GM12878 (cell line): ENCODE results near the gene EIF2B1. TPM values are rescaled to one million over a fixed set of nuclear protein-coding genes. Genes with fewer than 3 reads are reported as not detected.

Source experiments
- CEBPB ChIP-seq, 2 experiments: fragments of 150-350 bp in 1 of 2; IDR thresholded peaks; 2 replicates each; pipeline ENCODE4 v1.6.1; 2012 to 2014; ENCODE audit warnings: low read depth in 2 of 2, low read length in 2 of 2, borderline replicate concordance in 1 of 2, inconsistent platforms in 1 of 2
- DPF2 ChIP-seq: fragments of 450-650 bp; IDR thresholded peaks from 2 replicates; pipeline ENCODE4 v1.6.1; 2017; ENCODE audit warnings: mild to moderate bottlenecking
- E4F1 ChIP-seq: fragments of 450-650 bp; IDR thresholded peaks from 2 replicates; pipeline ENCODE4 v1.6.1; 2018; ENCODE audit warnings: borderline replicate concordance, mild to moderate bottlenecking; ENCODE audit not compliant: partially characterized antibody
- ELK1 ChIP-seq: IDR thresholded peaks from 2 replicates; pipeline ENCODE4 v1.6.1; 2012; ENCODE audit warnings: low read depth, low read length, improper control_type of control experiment
- ESRRA ChIP-seq: IDR thresholded peaks from 2 replicates; pipeline ENCODE4 v1.6.1; 2012; ENCODE audit warnings: mild to moderate bottlenecking, low read length, improper control_type of control experiment
- FOS ChIP-seq: IDR thresholded peaks from 3 replicates; pipeline ENCODE4 v1.6.1; 2011; ENCODE audit warnings: borderline replicate concordance; ENCODE audit not compliant: insufficient read length; ENCODE audit errors: extremely low read depth
- GATAD2B ChIP-seq: fragments of 450-650 bp; conservative IDR thresholded peaks from 2 replicates; pipeline ENCODE4 v1.6.1; 2017; ENCODE audit warnings: low read depth, mild to moderate bottlenecking, moderate library complexity
- IRF3 ChIP-seq: fragments of 450-650 bp; IDR thresholded peaks from 2 replicates; pipeline ENCODE4 v1.6.1; 2014; ENCODE audit warnings: mild to moderate bottlenecking
- KLF5 ChIP-seq: fragments of 450-650 bp; IDR thresholded peaks from 2 replicates; pipeline ENCODE4 v1.6.1; 2014; ENCODE audit warnings: mild to moderate bottlenecking; ENCODE audit not compliant: partially characterized antibody
- MXI1 ChIP-seq: fragments of 150-350 bp; IDR thresholded peaks from 2 replicates; pipeline ENCODE4 v1.6.1; 2011; ENCODE audit warnings: low read depth, mild to moderate bottlenecking, inconsistent platforms, low read length, improper control_type of control experiment
- MYC ChIP-seq: IDR thresholded peaks from 2 replicates; pipeline ENCODE4 v1.6.1; 2011; ENCODE audit warnings: mild to moderate bottlenecking, low read length, moderate library complexity, inconsistent platforms; ENCODE audit not compliant: insufficient read depth, insufficient replicate concordance, insufficient read length, severe bottlenecking
- NBN ChIP-seq: fragments of 450-650 bp; IDR thresholded peaks from 2 replicates; pipeline ENCODE4 v1.6.1; 2016
- POLR2A ChIP-seq: IDR thresholded peaks from 2 replicates; pipeline ENCODE4 v1.6.1; 2011; ENCODE audit warnings: low read depth, mild to moderate bottlenecking, low read length
- POLR2AphosphoS5 ChIP-seq: IDR thresholded peaks from 2 replicates; pipeline ENCODE4 v1.6.1; 2011; ENCODE audit warnings: mild to moderate bottlenecking, low read length, inconsistent platforms
- RBBP5 ChIP-seq: fragments of 200-600 bp; sonication (generic); conservative IDR thresholded peaks from 2 replicates; pipeline ENCODE4 v1.6.1; 2016
- RELA ChIP-seq: fragments of 450-650 bp; IDR thresholded peaks from 2 replicates; pipeline ENCODE4 v1.8.0; 2014; ENCODE audit warnings: borderline replicate concordance; ENCODE audit not compliant: partially characterized antibody
- SUZ12 ChIP-seq: fragments of 200-600 bp; sonication (generic); IDR thresholded peaks from one replicate; pipeline ENCODE4 v1.6.1; 2018; ENCODE audit warnings: antibody characterized with exemption, mild to moderate bottlenecking; ENCODE audit not compliant: unreplicated experiment
- TCF12 ChIP-seq: IDR thresholded peaks from 2 replicates; pipeline ENCODE4 v1.6.1; 2011; ENCODE audit warnings: low read depth, mild to moderate bottlenecking, low read length
- TCF7 ChIP-seq: IDR thresholded peaks from 2 replicates; pipeline ENCODE4 v1.6.1; 2014; ENCODE audit warnings: antibody characterized with exemption, borderline replicate concordance
- polyA plus RNA-seq, 11 experiments: library from polyadenylated mRNA; depleted of rRNA in 4 of 11; unstranded in 6 of 11; stranded (reverse) in 5 of 11; fragments of >200 nt; fragmentation: Nextera tagmentation in 4 of 11; fragmentation: Illumina TruSeq in 1 of 11; extraction: Ambion mirVana in 4 of 11; extraction: Trizol in 1 of 11; gene quantifications; 1 replicate in 1 of 11; 2 replicates in 10 of 11; pipeline versions ENCODE4 v1.2.1 to v1.2.3, GENCODE V29; 2011 to 2016; ENCODE audit warnings: inconsistent platforms in 2 of 11, missing spikeins in 2 of 11, low read depth in 1 of 11
- total RNA-seq, 4 experiments: library from RNA; depleted of rRNA in 3 of 4; stranded (reverse); fragments of >200 nt in 3 of 4; fragmentation: Illumina TruSeq in 1 of 4; extraction: Trizol in 1 of 4; gene quantifications; 2 replicates each; pipeline versions ENCODE4 v1.2.1 to v1.2.3, GENCODE V29; 2013 to 2021
- TF ChIP-seq, protein P1 (sequence below): fragments of 450-650 bp; conservative IDR thresholded peaks from 2 replicates; pipeline ENCODE4 v1.6.1; 2017; ENCODE audit warnings: mild to moderate bottlenecking, moderate library complexity
- TF ChIP-seq, protein P2 (sequence below): IDR thresholded peaks from 2 replicates; pipeline ENCODE4 v1.6.1; 2012; ENCODE audit warnings: low read length, inconsistent platforms

The EIF2B1 gene
- total and polyA plus RNA-seq, 10 of the 15 experiments (the other 5 are each of a cell fraction or from before 2014, with no cell fraction given): 17.6 to 131 (median 49.1) TPM

- TF ChIP-seq, protein P1, sequence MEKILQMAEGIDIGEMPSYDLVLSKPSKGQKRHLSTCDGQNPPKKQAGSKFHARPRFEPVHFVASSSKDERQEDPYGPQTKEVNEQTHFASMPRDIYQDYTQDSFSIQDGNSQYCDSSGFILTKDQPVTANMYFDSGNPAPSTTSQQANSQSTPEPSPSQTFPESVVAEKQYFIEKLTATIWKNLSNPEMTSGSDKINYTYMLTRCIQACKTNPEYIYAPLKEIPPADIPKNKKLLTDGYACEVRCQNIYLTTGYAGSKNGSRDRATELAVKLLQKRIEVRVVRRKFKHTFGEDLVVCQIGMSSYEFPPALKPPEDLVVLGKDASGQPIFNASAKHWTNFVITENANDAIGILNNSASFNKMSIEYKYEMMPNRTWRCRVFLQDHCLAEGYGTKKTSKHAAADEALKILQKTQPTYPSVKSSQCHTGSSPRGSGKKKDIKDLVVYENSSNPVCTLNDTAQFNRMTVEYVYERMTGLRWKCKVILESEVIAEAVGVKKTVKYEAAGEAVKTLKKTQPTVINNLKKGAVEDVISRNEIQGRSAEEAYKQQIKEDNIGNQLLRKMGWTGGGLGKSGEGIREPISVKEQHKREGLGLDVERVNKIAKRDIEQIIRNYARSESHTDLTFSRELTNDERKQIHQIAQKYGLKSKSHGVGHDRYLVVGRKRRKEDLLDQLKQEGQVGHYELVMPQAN: peak; percentile 88
- TF ChIP-seq ESRRA (no peak; the same call in none of the 2 replicates), SUZ12 (no peak), MYC (peak; percentile 99), DPF2 (peak; percentile 80; the same call in 1 of the 2 replicates), RELA (peak; percentile 89), FOS (no peak), GATAD2B (peak; percentile 94), CEBPB (IDR thresholded peaks at IDR 0.05; ENCODE audit: borderline replicate concordance in 1 of 2, low read depth in 2 of 2, low read length in 2 of 2) (no peak), ELK1 (peak; percentile 86), TCF7 (no peak), MXI1 (peak; percentile 93), KLF5 (peak; percentile 89), TCF12 (peak; percentile 74), E4F1 (peak; percentile 30), IRF3 (0 out of 2 replicates have a peak, but pooled peaks have one; percentile 16), POLR2AphosphoS5 (peak; percentile 88), RBBP5 (no peak), NBN (peak; percentile 93), POLR2A (peak; percentile 99)
- TF ChIP-seq, protein P2, sequence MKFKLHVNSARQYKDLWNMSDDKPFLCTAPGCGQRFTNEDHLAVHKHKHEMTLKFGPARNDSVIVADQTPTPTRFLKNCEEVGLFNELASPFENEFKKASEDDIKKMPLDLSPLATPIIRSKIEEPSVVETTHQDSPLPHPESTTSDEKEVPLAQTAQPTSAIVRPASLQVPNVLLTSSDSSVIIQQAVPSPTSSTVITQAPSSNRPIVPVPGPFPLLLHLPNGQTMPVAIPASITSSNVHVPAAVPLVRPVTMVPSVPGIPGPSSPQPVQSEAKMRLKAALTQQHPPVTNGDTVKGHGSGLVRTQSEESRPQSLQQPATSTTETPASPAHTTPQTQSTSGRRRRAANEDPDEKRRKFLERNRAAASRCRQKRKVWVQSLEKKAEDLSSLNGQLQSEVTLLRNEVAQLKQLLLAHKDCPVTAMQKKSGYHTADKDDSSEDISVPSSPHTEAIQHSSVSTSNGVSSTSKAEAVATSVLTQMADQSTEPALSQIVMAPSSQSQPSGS: no peak; the same call in 1 of the 2 replicates
Observed at GRCh38 chr12:123601602-123602489, 31.6 kb downstream of the EIF2B1 start, which contains the start of gene DDX55 (continued).
